ENCODE measurements around the gene C19orf33.
"Not testable (repeated sequence)": the region's sequence is repeated elsewhere in the genome, so short reads cannot be mapped to it uniquely, and the experiment has no call there.

The C19orf33 gene

GRCh38 chr19:38303517-38304351, at the start of gene C19orf33:
C19orf33 (plus strand) TSS chr19:38304251; CDS start chr19:38304262, 11 bp downstream.
- POLR2A ChIA-PET: no interaction called here
- CTCF ChIA-PET: no interaction called here
- no peak for DNase-seq (ENCODE audit: extremely low spot score)
- TF ChIP-seq CTBP1 (IDR thresholded peaks at IDR 0.05; ENCODE audit: borderline replicate concordance): no peak
- no peak for TF ChIP-seq HDGF (IDR thresholded peaks at IDR 0.05; ENCODE audit: borderline replicate concordance)
- no peak for TF ChIP-seq ARNT (IDR thresholded peaks at IDR 0.05)
- no peak for TF ChIP-seq SUZ12 (IDR thresholded peaks at IDR 0.05)
- no peak for TF ChIP-seq TARDBP (IDR thresholded peaks at IDR 0.05)
- no peak for TF ChIP-seq FOXK2 (IDR thresholded peaks at IDR 0.05)
- TF ChIP-seq FOXA1 (IDR thresholded peaks at IDR 0.05): no peak
- TF ChIP-seq SP1 (IDR thresholded peaks at IDR 0.05): no peak
- no peak for TF ChIP-seq FOXM1 (IDR thresholded peaks at IDR 0.05; ENCODE audit: borderline replicate concordance)
- TF ChIP-seq BHLHE40 (IDR thresholded peaks at IDR 0.05; ENCODE audit: borderline replicate concordance): no peak
- TF ChIP-seq NFRKB (IDR thresholded peaks at IDR 0.05): no peak
- TF ChIP-seq L3MBTL2 (conservative IDR thresholded peaks at IDR 0.05): no peak

- ChIA-PET CTCF (no interaction called here), POLR2A (no interaction called here)
- no peak for DNase-seq (ENCODE audit: extremely low spot score)
These were observed 48.6 kb upstream of the C19orf33 start for GRCh38 chr19:38255383-38256014.

GRCh38 chr19:38261942-38262341, 42.1 kb upstream of the C19orf33 start:
- CTCF ChIA-PET; DNase-seq (ENCODE audit: extremely low spot score): not testable (repeated sequence)

More at GRCh38 chr19:38255383-38256014, 48.6 kb upstream of the C19orf33 start:
- no peak for TF ChIP-seq FOXA1 (IDR thresholded peaks at IDR 0.05)
- no peak for TF ChIP-seq FOXM1 (IDR thresholded peaks at IDR 0.05; ENCODE audit: borderline replicate concordance)
- TF ChIP-seq LEF1 (IDR thresholded peaks at IDR 0.05; ENCODE audit: borderline replicate concordance): no peak
- TF ChIP-seq ARNT (IDR thresholded peaks at IDR 0.05): no peak
- no peak for TF ChIP-seq L3MBTL2 (conservative IDR thresholded peaks at IDR 0.05)
- TF ChIP-seq TARDBP (IDR thresholded peaks at IDR 0.05): no peak
- TF ChIP-seq ELF4 (IDR thresholded peaks at IDR 0.05): no peak

GRCh38 chr19:38262585-38263268, 41.3 kb upstream of the C19orf33 start:
- DNase-seq (ENCODE audit: extremely low spot score): no peak
- POLR2A ChIA-PET: no interaction called here
- TF ChIP-seq FOXA1 (IDR thresholded peaks at IDR 0.05) (no peak), PKNOX1 (IDR thresholded peaks at IDR 0.05) (no peak), ELF4 (IDR thresholded peaks at IDR 0.05) (no peak), LEF1 (IDR thresholded peaks at IDR 0.05; ENCODE audit: borderline replicate concordance) (no peak), FOXK2 (IDR thresholded peaks at IDR 0.05) (no peak), HDGF (IDR thresholded peaks at IDR 0.05; ENCODE audit: borderline replicate concordance) (no peak), NFRKB (IDR thresholded peaks at IDR 0.05) (no peak), SP1 (IDR thresholded peaks at IDR 0.05) (no peak), L3MBTL2 (conservative IDR thresholded peaks at IDR 0.05) (no peak), TARDBP (IDR thresholded peaks at IDR 0.05) (no peak), BHLHE40 (IDR thresholded peaks at IDR 0.05; ENCODE audit: borderline replicate concordance) (no peak), SUZ12 (IDR thresholded peaks at IDR 0.05) (no peak)
- CTCF ChIA-PET: no interaction called here

More at GRCh38 chr19:38261942-38262341, 42.1 kb upstream of the C19orf33 start:
- POLR2A ChIA-PET: not testable (repeated sequence)

GRCh38 chr19:38263689-38264485, 40.2 kb upstream of the C19orf33 start:
- CTCF ChIA-PET: interaction anchor here (0.6 kb wide), 1 partner anchor 39 kb away, joined by 3 read pairs; no protein-coding TSS in a partner anchor
- POLR2A ChIA-PET: no interaction called here
- DNase-seq (ENCODE audit: extremely low spot score): no peak
- peak; percentile 45 for TF ChIP-seq L3MBTL2 (conservative IDR thresholded peaks at IDR 0.05)
- TF ChIP-seq ARNT (IDR thresholded peaks at IDR 0.05): no peak

- CTCF ChIA-PET: no interaction called here
- peak; percentile 65 for DNase-seq (ENCODE audit: extremely low spot score)
- POLR2A ChIA-PET: interaction anchor here (0.6 to 1.8 kb wide), 3 partner anchors 18 to 124 kb away, joined by 3 to 10 read pairs (median 3); partner anchors contain the start of gene PSMD8
- TF ChIP-seq FOXM1 (IDR thresholded peaks at IDR 0.05; ENCODE audit: borderline replicate concordance): no peak
- peak; percentile 48 for TF ChIP-seq L3MBTL2 (conservative IDR thresholded peaks at IDR 0.05)
These were observed 39.4 kb upstream of the C19orf33 start, which contains the start of gene SPINT2 for GRCh38 chr19:38264486-38265212. SPINT2 (plus strand) TSS chr19:38264573; CDS start chr19:38264893, 320 bp downstream.
